GM12878 (cell line): ENCODE measurements around the gene NTN1. TPM values are rescaled to one million over a fixed set of nuclear protein-coding genes. Genes with fewer than 3 reads are reported as not detected.

Experiments
- ATAC-seq: fragments of 200-7000 bp; cut with Tn5 transposase; 3 replicates; pipeline ENCODE4 v1.9.1; 2020; ENCODE audit warnings: mild to moderate bottlenecking, moderate library complexity
- BruUV-seq: library from RNA; stranded (reverse); fragments of 400-500 nt; replicated peaks from 2 replicates; lab custom pipeline; 2021; lab: Mats Ljungman, UMichigan
- CTCF ChIA-PET: fragments of 300-600 bp; sonication (Branson Sonifier 250); formaldehyde crosslinking; extraction: SDS; loops from one replicate; lab custom pipeline; 2021; ENCODE audit warnings: inconsistent platforms; lab: Yijun Ruan, JAX
- POLR2A ChIA-PET: fragments of 350-600 bp; formaldehyde crosslinking; extraction: SDS; loops from one replicate; lab custom pipeline; 2021; ENCODE audit warnings: inconsistent platforms; lab: Charles Lee
- RAD21 ChIA-PET: fragments of 300-600 bp; sonication (Branson Sonifier 250); formaldehyde crosslinking; loops from one replicate; lab custom pipeline; 2023; ENCODE audit warnings: antibody characterized with exemption; ENCODE audit not compliant: unreplicated experiment; lab: Charles Lee
- SMC1A ChIA-PET: fragments of 300-600 bp; sonication (Branson Sonifier 250); formaldehyde crosslinking; loops from one replicate; lab custom pipeline; 2023; ENCODE audit not compliant: unreplicated experiment, uncharacterized antibody; lab: Charles Lee
- DNase-seq: peaks from one replicate; pipeline ENCODE4 v3.0.0-alpha.2; 2011; ENCODE audit warnings: low read depth, low spot score
- FAIRE-seq: peaks from 3 replicates; lab custom pipeline; 2011; peaks lifted over from hg19 to GRCh38; lab: Jason Lieb, UNC
- H2AFZ ChIP-seq: 2 replicates; pipeline ENCODE4 v1.6.0; 2011; ENCODE audit warnings: low read depth, low read length, control low read depth; ENCODE audit not compliant: control insufficient read depth
- H3K27ac ChIP-seq: 2 replicates; pipeline ENCODE4 v1.5.1; 2011; ENCODE audit warnings: control low read depth; ENCODE audit not compliant: control insufficient read depth, insufficient read depth
- H3K27me3 ChIP-seq, 2 experiments: replicated peaks in 1 of 2; 2 replicates each; pipeline versions ENCODE4 v1.6.0 to v1.6.1; 2011; ENCODE audit warnings: low read length in 1 of 2; ENCODE audit not compliant: control insufficient read depth in 2 of 2, insufficient read depth in 2 of 2
- H3K36me3 ChIP-seq, 2 experiments: 2 replicates each; pipeline ENCODE4 v1.5.1; 2011; ENCODE audit warnings: low read length in 1 of 2; ENCODE audit not compliant: control insufficient read depth in 2 of 2, insufficient read depth in 2 of 2
- H3K4me1 ChIP-seq: 2 replicates; pipeline ENCODE4 v1.6.1; 2011; ENCODE audit warnings: mild to moderate bottlenecking, low read length, moderate library complexity, mixed read lengths; ENCODE audit not compliant: control insufficient read depth, insufficient read depth
- H3K4me2 ChIP-seq: 2 replicates; pipeline ENCODE4 v1.6.0; 2011; ENCODE audit warnings: control low read depth; ENCODE audit not compliant: control insufficient read depth, insufficient read depth
- H3K4me3 ChIP-seq: fragments of 200-600 bp; sonication (generic); 2 replicates; pipeline ENCODE4 v1.5.1; 2016
- H3K79me2 ChIP-seq: 2 replicates; pipeline ENCODE4 v1.6.0; 2011; ENCODE audit warnings: low read length; ENCODE audit not compliant: control insufficient read depth, insufficient read depth
- H3K9ac ChIP-seq: 2 replicates; pipeline ENCODE4 v1.8.0; 2011; ENCODE audit warnings: low read length, control low read depth, mixed read lengths; ENCODE audit not compliant: control insufficient read depth, insufficient read depth
- H3K9me3 ChIP-seq: replicated peaks from 3 replicates; pipeline ENCODE4 v1.5.1; 2011; ENCODE audit warnings: mild to moderate bottlenecking, low read length; ENCODE audit not compliant: control insufficient read depth, insufficient read depth
- H4K20me1 ChIP-seq: 2 replicates; pipeline ENCODE4 v1.6.0; 2011; ENCODE audit not compliant: control insufficient read depth, insufficient read depth
- BACH1 ChIP-seq: fragments of 450-650 bp; IDR thresholded peaks from 2 replicates; pipeline ENCODE4 v1.6.1; 2017; ENCODE audit warnings: mild to moderate bottlenecking, borderline replicate concordance
- EP300 ChIP-seq, 2 experiments: fragments of 150-350 bp in 1 of 2; IDR thresholded peaks; 2 replicates each; pipeline ENCODE4 v1.6.1; 2011 to 2012; ENCODE audit warnings: low read depth in 2 of 2, low read length in 2 of 2, borderline replicate concordance in 1 of 2, improper control_type of control experiment in 1 of 2, inconsistent platforms in 1 of 2; ENCODE audit not compliant: control insufficient read depth in 1 of 2
- ETV6 ChIP-seq, 2 experiments: fragments of 450-650 bp in 1 of 2; IDR thresholded peaks in 1 of 2; conservative IDR thresholded peaks in 1 of 2; 2 replicates each; pipeline ENCODE4 v1.6.1; 2014; ENCODE audit warnings: antibody characterized with exemption in 1 of 2, borderline replicate concordance in 1 of 2, low read depth in 1 of 2, mild to moderate bottlenecking in 1 of 2, moderate library complexity in 1 of 2
- FOS ChIP-seq: IDR thresholded peaks from 3 replicates; pipeline ENCODE4 v1.6.1; 2011; ENCODE audit warnings: borderline replicate concordance; ENCODE audit not compliant: insufficient read length; ENCODE audit errors: extremely low read depth
- FOXK2 ChIP-seq: fragments of 450-650 bp; IDR thresholded peaks from 2 replicates; pipeline ENCODE4 v1.6.1; 2017; ENCODE audit warnings: mild to moderate bottlenecking, moderate library complexity
- NFYB ChIP-seq: IDR thresholded peaks from 2 replicates; pipeline ENCODE4 v1.6.1; 2011; ENCODE audit warnings: low read depth, mild to moderate bottlenecking, low read length, improper control_type of control experiment, moderate library complexity; ENCODE audit not compliant: insufficient read depth
- POLR2AphosphoS2 ChIP-seq: IDR thresholded peaks from 2 replicates; pipeline ENCODE4 v1.6.1; 2011; ENCODE audit warnings: low read depth, mild to moderate bottlenecking, low read length, improper control_type of control experiment, moderate library complexity
- POU2F2 ChIP-seq: IDR thresholded peaks from 3 replicates; pipeline ENCODE4 v1.6.1; 2011; ENCODE audit warnings: low read depth, mild to moderate bottlenecking, low read length, borderline replicate concordance
- RAD21 ChIP-seq: IDR thresholded peaks from 2 replicates; pipeline ENCODE4 v1.6.1; 2011; ENCODE audit warnings: mild to moderate bottlenecking, low read depth, low read length, moderate library complexity; ENCODE audit not compliant: insufficient read depth
- RELA ChIP-seq: fragments of 450-650 bp; IDR thresholded peaks from 2 replicates; pipeline ENCODE4 v1.8.0; 2014; ENCODE audit warnings: borderline replicate concordance; ENCODE audit not compliant: partially characterized antibody
- TCF3 ChIP-seq: IDR thresholded peaks from 2 replicates; pipeline ENCODE4 v1.6.1; 2012; ENCODE audit warnings: low read depth, mild to moderate bottlenecking, low read length, borderline replicate concordance; ENCODE audit not compliant: insufficient read depth
- YY1 ChIP-seq: IDR thresholded peaks from 2 replicates; pipeline ENCODE4 v1.6.1; 2011; ENCODE audit warnings: low read depth, mild to moderate bottlenecking, low read length
- WGBS: methylation state at CpG from one replicate; pipeline ENCODE4 v1.1.6; 2016; ENCODE audit warnings: low lambda C conversion rate; ENCODE audit not compliant: insufficient replicate concordance, insufficient coverage; ENCODE audit errors: missing lambda C conversion rate; 5-methylcytosine and 5-hydroxymethylcytosine counted together
- in situ Hi-C: fragments of 300-500 bp; cut with MboI; formaldehyde crosslinking; loops from 9 replicates; pipeline ENCODE4 v1.14.3; 2018; ENCODE audit warnings: mixed read lengths
- intact Hi-C: fragments of 100-400 bp; cut with micrococcal nuclease; formaldehyde crosslinking; loops from one replicate; pipeline ENCODE4 v1.14.2; 2022; ENCODE audit not compliant: unreplicated experiment
- polyA plus RNA-seq, 11 experiments: library from polyadenylated mRNA; depleted of rRNA in 4 of 11; unstranded in 6 of 11; stranded (reverse) in 5 of 11; fragments of >200 nt; fragmentation: Nextera tagmentation in 4 of 11; fragmentation: Illumina TruSeq in 1 of 11; extraction: Ambion mirVana in 4 of 11; extraction: Trizol in 1 of 11; gene quantifications; 1 replicate in 1 of 11; 2 replicates in 10 of 11; pipeline versions ENCODE4 v1.2.1 to v1.2.3, GENCODE V29; 2011 to 2016; ENCODE audit warnings: inconsistent platforms in 2 of 11, missing spikeins in 2 of 11, low read depth in 1 of 11
- total RNA-seq, 4 experiments: library from RNA; depleted of rRNA in 3 of 4; stranded (reverse); fragments of >200 nt in 3 of 4; fragmentation: Illumina TruSeq in 1 of 4; extraction: Trizol in 1 of 4; gene quantifications; 2 replicates each; pipeline versions ENCODE4 v1.2.1 to v1.2.3, GENCODE V29; 2013 to 2021
- TF ChIP-seq, protein P1 (sequence below): fragments of 450-650 bp; IDR thresholded peaks from 2 replicates; pipeline ENCODE4 v1.6.1; 2017; ENCODE audit warnings: antibody characterized with exemption, mild to moderate bottlenecking, moderate library complexity
- TF ChIP-seq, protein P2 (sequence below): fragments of 450-650 bp; IDR thresholded peaks from 2 replicates; pipeline ENCODE4 v1.6.1; 2016; ENCODE audit warnings: mild to moderate bottlenecking

NTN1 gene
- total and polyA plus RNA-seq, 10 of the 15 experiments (the other 5 are each of a cell fraction or from before 2014, with no cell fraction given) = 0.02 to 0.89 (median 0.35) TPM

DNA sequence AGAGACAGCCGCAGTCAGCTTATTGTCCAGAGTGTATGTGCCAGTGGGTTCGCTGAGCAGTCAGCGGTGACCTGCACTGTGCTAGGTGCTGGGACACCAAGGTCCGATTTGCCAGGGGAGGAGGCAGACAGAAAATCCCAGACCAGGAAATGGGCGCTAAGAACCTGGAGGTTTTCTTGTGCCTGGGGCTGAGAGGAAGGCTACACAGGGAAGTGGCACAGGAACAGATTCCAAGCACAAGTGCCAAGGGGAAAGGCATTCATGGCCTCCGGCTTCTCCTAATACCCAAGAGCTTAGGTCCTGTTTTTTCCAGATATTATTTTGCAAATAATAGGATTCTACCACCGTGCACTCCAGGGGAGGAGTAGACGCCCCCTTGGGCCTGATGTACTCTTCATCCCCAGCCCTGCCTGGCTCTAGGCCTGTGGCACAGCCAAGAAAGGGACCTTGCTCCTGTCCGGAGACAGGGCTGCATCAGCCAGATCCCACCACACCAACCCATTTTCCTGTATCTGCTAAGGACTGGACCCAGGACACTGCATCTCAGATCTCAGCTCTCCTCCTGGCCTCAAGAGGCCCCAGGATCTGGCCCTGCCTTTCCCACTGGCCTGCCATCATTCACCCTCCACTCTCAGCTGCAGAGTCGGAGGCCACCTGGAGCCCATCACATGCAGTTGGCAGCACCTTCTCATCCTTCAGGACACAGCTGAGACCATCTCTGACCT lies 187.2 kb downstream of the NTN1 start:
- TF ChIP-seq ETV6 (conservative IDR thresholded peaks at IDR 0.05 in 1 of 2, IDR thresholded peaks at IDR 0.05 in 1 of 2; ENCODE audit: borderline replicate concordance in 1 of 2, low read depth in 1 of 2) = no peak
- TF ChIP-seq FOS = no peak
- no peak for TF ChIP-seq TCF3
- TF ChIP-seq POLR2AphosphoS2 = no peak
- no peak for TF ChIP-seq FOXK2
- no peak for TF ChIP-seq POU2F2
- no peak for TF ChIP-seq YY1
- TF ChIP-seq, protein P1, sequence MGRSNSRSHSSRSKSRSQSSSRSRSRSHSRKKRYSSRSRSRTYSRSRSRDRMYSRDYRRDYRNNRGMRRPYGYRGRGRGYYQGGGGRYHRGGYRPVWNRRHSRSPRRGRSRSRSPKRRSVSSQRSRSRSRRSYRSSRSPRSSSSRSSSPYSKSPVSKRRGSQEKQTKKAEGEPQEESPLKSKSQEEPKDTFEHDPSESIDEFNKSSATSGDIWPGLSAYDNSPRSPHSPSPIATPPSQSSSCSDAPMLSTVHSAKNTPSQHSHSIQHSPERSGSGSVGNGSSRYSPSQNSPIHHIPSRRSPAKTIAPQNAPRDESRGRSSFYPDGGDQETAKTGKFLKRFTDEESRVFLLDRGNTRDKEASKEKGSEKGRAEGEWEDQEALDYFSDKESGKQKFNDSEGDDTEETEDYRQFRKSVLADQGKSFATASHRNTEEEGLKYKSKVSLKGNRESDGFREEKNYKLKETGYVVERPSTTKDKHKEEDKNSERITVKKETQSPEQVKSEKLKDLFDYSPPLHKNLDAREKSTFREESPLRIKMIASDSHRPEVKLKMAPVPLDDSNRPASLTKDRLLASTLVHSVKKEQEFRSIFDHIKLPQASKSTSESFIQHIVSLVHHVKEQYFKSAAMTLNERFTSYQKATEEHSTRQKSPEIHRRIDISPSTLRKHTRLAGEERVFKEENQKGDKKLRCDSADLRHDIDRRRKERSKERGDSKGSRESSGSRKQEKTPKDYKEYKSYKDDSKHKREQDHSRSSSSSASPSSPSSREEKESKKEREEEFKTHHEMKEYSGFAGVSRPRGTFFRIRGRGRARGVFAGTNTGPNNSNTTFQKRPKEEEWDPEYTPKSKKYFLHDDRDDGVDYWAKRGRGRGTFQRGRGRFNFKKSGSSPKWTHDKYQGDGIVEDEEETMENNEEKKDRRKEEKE = no peak
- TF ChIP-seq, protein P2, sequence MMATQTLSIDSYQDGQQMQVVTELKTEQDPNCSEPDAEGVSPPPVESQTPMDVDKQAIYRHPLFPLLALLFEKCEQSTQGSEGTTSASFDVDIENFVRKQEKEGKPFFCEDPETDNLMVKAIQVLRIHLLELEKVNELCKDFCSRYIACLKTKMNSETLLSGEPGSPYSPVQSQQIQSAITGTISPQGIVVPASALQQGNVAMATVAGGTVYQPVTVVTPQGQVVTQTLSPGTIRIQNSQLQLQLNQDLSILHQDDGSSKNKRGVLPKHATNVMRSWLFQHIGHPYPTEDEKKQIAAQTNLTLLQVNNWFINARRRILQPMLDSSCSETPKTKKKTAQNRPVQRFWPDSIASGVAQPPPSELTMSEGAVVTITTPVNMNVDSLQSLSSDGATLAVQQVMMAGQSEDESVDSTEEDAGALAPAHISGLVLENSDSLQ = no peak
- no peak for TF ChIP-seq EP300 (IDR thresholded peaks at IDR 0.05; ENCODE audit: borderline replicate concordance in 1 of 2, control insufficient read depth in 1 of 2, low read depth in 2 of 2, low read length in 2 of 2)
- TF ChIP-seq BACH1 = no peak
- no peak for TF ChIP-seq RELA
- TF ChIP-seq NFYB = no peak
- no peak for TF ChIP-seq RAD21
- ChIA-PET POLR2A (interaction anchor here (0.7 kb wide), 1 partner anchor 166 kb away, joined by 3 read pairs; no protein-coding TSS in a partner anchor), RAD21 (no interaction called here), CTCF (no interaction called here), SMC1A (no interaction called here)
- H2AFZ ChIP-seq = no peak overlapping the region
- DNase-seq (no peak), ATAC-seq (no peak), FAIRE-seq (no peak)
- no peaks in the 10 kb centered on the region for H3K36me3 ChIP-seq
- intact Hi-C loops = no loop called here
- in situ Hi-C loops = no loop called here
- BruUV-seq = no TSS peak
- H3K27me3 ChIP-seq = no peaks in the 10 kb centered on the region; a peak in 1 of 4 replicates
- H3K4me3 ChIP-seq = no peak overlapping the region
- no peak overlapping the region for H3K4me2 ChIP-seq
- H3K79me2 ChIP-seq = no peaks in the 10 kb centered on the region
- WGBS = 44% methylated on average over 10 of the region's 10 CpGs
- no peaks in the 10 kb centered on the region for H4K20me1 ChIP-seq
- H3K4me1 ChIP-seq = peaks cover 9% of the 10 kb centered on the region
- no peak overlapping the region for H3K27ac ChIP-seq
- no peaks in the 10 kb centered on the region; the same call in 2 of the 3 replicates for H3K9me3 ChIP-seq
- H3K9ac ChIP-seq = no peak overlapping the region
